Measurements from ENCODE around the gene EIF3A. TPM values are rescaled to one million over a fixed set of nuclear protein-coding genes. Genes with fewer than 3 reads are reported as not detected.

EIF3A gene
- total and polyA plus RNA-seq, 9 of the 15 experiments (the other 6 are each of a cell fraction or from before 2014, with no cell fraction given): 19.6 to 163 (median 102) TPM

GRCh38 chr10:119045561-119045960, 35.1 kb downstream of the EIF3A start:
- no TSS peak for BruUV-seq (replicated peaks)
- TF ChIP-seq RFX7 (CRISPR knock-in tag; IDR thresholded peaks at IDR 0.05): no peak
- no peak for TF ChIP-seq GATAD2B (IDR thresholded peaks at IDR 0.05; ENCODE audit: borderline replicate concordance)
- no peak for TF ChIP-seq ZNF197 (CRISPR knock-in tag; IDR thresholded peaks at IDR 0.05; ENCODE audit: low read depth)
- no peak for TF ChIP-seq POLR2A (conservative IDR thresholded peaks at IDR 0.05)
- TF ChIP-seq RNF219 (CRISPR knock-in tag; IDR thresholded peaks at IDR 0.05): no peak
- TF ChIP-seq SRF (CRISPR knock-in tag; IDR thresholded peaks at IDR 0.05): no peak
- no peak overlapping the region for H3K9ac ChIP-seq (ENCODE audit: insufficient read depth in 1 of 2, low read depth in 2 of 2, low read length in 2 of 2)
- no peaks in the 10 kb centered on the region for H3K27me3 ChIP-seq (ENCODE audit: control insufficient read depth in 2 of 2, insufficient read depth in 2 of 2, low read length in 2 of 2)
- H3K9me3 ChIP-seq (replicated peaks; ENCODE audit: control insufficient read depth, insufficient read depth, low read depth, low read length): no peaks in the 10 kb centered on the region
- H3K9me1 ChIP-seq (ENCODE audit: control insufficient read depth, insufficient read depth, low read length): no peaks in the 10 kb centered on the region
- intact Hi-C loops (cut with micrococcal nuclease): no loop called here
- DNase-seq (ENCODE audit: extremely low read depth in 1 of 4, low spot score in 3 of 4): no peak
- ATAC-seq: no peak
- WGBS (ENCODE audit: insufficient coverage, low coverage, missing lambda C conversion rate): 94% methylated on average over 5 of the region's 7 CpGs
- H2AFZ ChIP-seq (ENCODE audit: low read depth, low read length): no peak overlapping the region
- FAIRE-seq: no peak
- no peak overlapping the region for H3K4me3 ChIP-seq
- H3K4me1 ChIP-seq (replicated peaks in 1 of 2; ENCODE audit: control insufficient read depth in 2 of 2, insufficient read depth in 2 of 2, low read length in 2 of 2): no peaks in the 10 kb centered on the region
- H3K79me2 ChIP-seq (ENCODE audit: control insufficient read depth, insufficient read depth, low read length): peaks cover 57% of the 10 kb centered on the region
- peaks cover 100% of the 10 kb centered on the region for H3K36me3 ChIP-seq (ENCODE audit: control insufficient read depth, insufficient read depth, low read length)
- no peaks in the 10 kb centered on the region for H4K20me1 ChIP-seq (replicated peaks; ENCODE audit: control insufficient read depth, insufficient read depth, low read length)
- CTCF ChIA-PET (ENCODE audit: low intra/inter-chr PET ratio): no interaction called here
- H3K4me2 ChIP-seq (ENCODE audit: insufficient read depth, low read length): no peak overlapping the region
- no peak overlapping the region for H3K27ac ChIP-seq (ENCODE audit: extremely low read depth, low read depth, low read length)
- in situ Hi-C loops (cut with MboI): no loop called here
- POLR2A ChIA-PET: no interaction called here

All from K562 (cell line).